ENCODE measurements around the gene TRIM36.

Gene TRIM36, protein sequence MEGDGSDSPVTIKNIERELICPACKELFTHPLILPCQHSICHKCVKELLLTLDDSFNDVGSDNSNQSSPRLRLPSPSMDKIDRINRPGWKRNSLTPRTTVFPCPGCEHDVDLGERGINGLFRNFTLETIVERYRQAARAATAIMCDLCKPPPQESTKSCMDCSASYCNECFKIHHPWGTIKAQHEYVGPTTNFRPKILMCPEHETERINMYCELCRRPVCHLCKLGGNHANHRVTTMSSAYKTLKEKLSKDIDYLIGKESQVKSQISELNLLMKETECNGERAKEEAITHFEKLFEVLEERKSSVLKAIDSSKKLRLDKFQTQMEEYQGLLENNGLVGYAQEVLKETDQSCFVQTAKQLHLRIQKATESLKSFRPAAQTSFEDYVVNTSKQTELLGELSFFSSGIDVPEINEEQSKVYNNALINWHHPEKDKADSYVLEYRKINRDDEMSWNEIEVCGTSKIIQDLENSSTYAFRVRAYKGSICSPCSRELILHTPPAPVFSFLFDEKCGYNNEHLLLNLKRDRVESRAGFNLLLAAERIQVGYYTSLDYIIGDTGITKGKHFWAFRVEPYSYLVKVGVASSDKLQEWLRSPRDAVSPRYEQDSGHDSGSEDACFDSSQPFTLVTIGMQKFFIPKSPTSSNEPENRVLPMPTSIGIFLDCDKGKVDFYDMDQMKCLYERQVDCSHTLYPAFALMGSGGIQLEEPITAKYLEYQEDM

DNA sequence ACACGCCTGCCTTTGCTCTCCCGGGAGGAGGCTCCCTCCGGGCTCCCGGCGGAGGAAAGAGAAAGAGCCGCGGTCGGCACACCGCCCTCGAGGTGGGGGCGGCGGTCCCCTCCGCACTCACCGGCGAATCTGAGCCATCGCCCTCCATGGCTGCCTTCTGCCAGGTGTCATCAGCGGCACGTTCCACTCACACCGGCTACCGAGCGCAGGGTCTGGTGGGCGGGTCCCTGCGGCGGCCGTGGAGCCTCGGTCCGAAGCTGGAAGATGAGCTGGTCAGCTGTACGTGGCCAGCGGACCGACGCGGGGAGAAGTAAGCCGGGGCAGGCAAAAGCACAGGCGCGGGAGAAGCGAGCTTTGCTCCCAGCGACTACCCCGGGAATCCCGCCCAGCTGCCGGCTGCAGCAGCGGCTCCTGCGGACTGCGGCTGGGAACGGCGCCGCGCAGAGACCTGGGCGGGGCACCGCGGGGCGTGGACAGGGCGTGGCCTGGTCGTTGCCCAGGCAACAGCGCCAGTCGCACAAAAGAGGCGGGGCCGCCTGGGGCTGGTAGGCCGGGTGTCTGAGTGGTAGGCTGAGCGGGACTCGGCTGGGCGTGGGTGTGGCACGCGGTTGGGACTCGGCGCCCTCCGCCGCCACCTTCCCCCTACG, at the start of gene TRIM36:
Gene TRIM36, minus strand, starts transcription at position 422 of the 647 bp plus-strand sequence. Its CDS starts 274 bp downstream, at position 148.
- peaks cover 4% of the 10 kb centered on the region; the same call in 1 of the 2 replicates for H3F3A ChIP-seq (ENCODE audit: control insufficient read depth, insufficient read depth)
- H3K27ac ChIP-seq (ENCODE audit: low read depth, low read length): no peak within 1 kb of the TSS
- peak within 1 kb of the TSS; percentile 81 for H3K4me2 ChIP-seq (ENCODE audit: low read length)
- H3K4me1 ChIP-seq (ENCODE audit: control insufficient read depth, low read length): peaks cover 17% of the 10 kb centered on the region
- TF ChIP-seq, protein P1, sequence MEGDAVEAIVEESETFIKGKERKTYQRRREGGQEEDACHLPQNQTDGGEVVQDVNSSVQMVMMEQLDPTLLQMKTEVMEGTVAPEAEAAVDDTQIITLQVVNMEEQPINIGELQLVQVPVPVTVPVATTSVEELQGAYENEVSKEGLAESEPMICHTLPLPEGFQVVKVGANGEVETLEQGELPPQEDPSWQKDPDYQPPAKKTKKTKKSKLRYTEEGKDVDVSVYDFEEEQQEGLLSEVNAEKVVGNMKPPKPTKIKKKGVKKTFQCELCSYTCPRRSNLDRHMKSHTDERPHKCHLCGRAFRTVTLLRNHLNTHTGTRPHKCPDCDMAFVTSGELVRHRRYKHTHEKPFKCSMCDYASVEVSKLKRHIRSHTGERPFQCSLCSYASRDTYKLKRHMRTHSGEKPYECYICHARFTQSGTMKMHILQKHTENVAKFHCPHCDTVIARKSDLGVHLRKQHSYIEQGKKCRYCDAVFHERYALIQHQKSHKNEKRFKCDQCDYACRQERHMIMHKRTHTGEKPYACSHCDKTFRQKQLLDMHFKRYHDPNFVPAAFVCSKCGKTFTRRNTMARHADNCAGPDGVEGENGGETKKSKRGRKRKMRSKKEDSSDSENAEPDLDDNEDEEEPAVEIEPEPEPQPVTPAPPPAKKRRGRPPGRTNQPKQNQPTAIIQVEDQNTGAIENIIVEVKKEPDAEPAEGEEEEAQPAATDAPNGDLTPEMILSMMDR (IDR thresholded peaks at IDR 0.05; ENCODE audit: low read depth, low read length, poor library complexity, severe bottlenecking): peak; percentile 35
- TF ChIP-seq EZH2phosphoT487 (IDR thresholded peaks at IDR 0.05; ENCODE audit: borderline replicate concordance, low read length): no peak
- H3K36me3 ChIP-seq (ENCODE audit: control insufficient read depth, low read length): no peaks in the 10 kb centered on the region
- no peaks in the 10 kb centered on the region for H4K20me1 ChIP-seq (ENCODE audit: control insufficient read depth, insufficient read depth, low read depth, low read length)
- H3K9me2 ChIP-seq (replicated peaks; ENCODE audit: control insufficient read depth, low read length): no peaks in the 10 kb centered on the region
- peak within 1 kb of the TSS; percentile 96 for H3K4me3 ChIP-seq (ENCODE audit: low read length)
- H3K9me3 ChIP-seq (ENCODE audit: control insufficient read depth, insufficient read depth, low read length): peaks cover 35% of the 10 kb centered on the region
- H3K27me3 ChIP-seq (ENCODE audit: control insufficient read depth, low read length): peaks cover 28% of the 10 kb centered on the region
- H3K79me2 ChIP-seq (ENCODE audit: control insufficient read depth, low read length): no peaks in the 10 kb centered on the region

DNA sequence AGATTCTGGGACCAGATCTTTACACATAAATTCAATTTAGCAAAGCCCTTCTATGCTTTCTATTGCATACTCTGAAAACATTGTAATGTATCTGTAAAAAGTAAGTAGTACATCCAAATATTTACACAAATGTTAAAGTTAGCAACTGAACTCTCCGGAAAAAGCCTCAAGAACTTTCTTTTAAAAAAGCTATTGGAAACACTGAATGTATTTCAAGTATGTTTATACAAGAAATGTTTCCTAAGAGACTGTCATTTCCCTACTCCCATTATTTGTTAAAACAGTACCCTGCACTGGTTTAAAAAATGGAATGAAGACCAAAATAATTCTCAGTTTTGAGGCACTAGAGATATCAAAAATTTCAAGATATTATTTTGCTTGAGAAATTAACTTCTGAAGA, 44.8 kb upstream of the TRIM36 start:
- Histone ChIP-seq H3K27ac (ENCODE audit: low read depth, low read length) (no peak overlapping the region), H3K36me3 (ENCODE audit: control insufficient read depth, low read length) (peaks cover 15% of the 10 kb centered on the region), H3K4me1 (ENCODE audit: control insufficient read depth, low read length) (peaks cover 21% of the 10 kb centered on the region), H3F3A (ENCODE audit: control insufficient read depth, insufficient read depth) (0 out of 2 replicates have a peak, but pooled peaks cover 2% of the 10 kb centered on the region), H3K9me2 (replicated peaks; ENCODE audit: control insufficient read depth, low read length) (no peaks in the 10 kb centered on the region), H3K79me2 (ENCODE audit: control insufficient read depth, low read length) (no peaks in the 10 kb centered on the region), H3K4me2 (ENCODE audit: low read length) (no peak overlapping the region), H3K27me3 (ENCODE audit: control insufficient read depth, low read length) (no peaks in the 10 kb centered on the region), H3K4me3 (ENCODE audit: low read length) (no peak overlapping the region), H3K9me3 (ENCODE audit: control insufficient read depth, insufficient read depth, low read length) (no peaks in the 10 kb centered on the region), H4K20me1 (ENCODE audit: control insufficient read depth, insufficient read depth, low read depth, low read length) (no peaks in the 10 kb centered on the region)
- no peak for TF ChIP-seq EZH2phosphoT487 (IDR thresholded peaks at IDR 0.05; ENCODE audit: borderline replicate concordance, low read length)
- TF ChIP-seq, protein P1 (IDR thresholded peaks at IDR 0.05; ENCODE audit: low read depth, low read length, poor library complexity, severe bottlenecking): no peak

DNA sequence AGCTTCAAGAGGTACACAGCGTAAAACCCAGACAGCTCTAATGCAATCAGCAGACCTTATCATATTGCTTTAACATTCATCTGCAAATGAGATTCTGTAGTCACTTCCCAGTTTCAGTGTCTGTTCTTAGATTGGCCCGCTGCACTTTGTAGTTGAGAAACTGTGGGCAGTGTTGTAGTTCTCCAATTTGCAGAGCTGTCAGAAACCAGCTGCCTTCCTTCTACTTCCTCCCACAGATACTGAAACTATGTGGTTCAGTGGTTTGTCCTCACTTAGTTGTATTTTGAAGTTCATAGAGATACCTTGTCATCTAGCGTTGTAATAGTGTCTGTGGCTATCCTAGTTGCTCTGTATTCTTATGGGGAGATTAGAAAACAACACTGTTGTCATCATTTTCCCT, 39.6 kb upstream of the TRIM36 start:
- H3K4me2 ChIP-seq (ENCODE audit: low read length): peak overlapping the region; percentile 69

More for the DNA sequence above, 39.6 kb upstream of the TRIM36 start:
- Histone ChIP-seq H3K9me2 (replicated peaks; ENCODE audit: control insufficient read depth, low read length) (no peaks in the 10 kb centered on the region), H3K27me3 (ENCODE audit: control insufficient read depth, low read length) (no peaks in the 10 kb centered on the region), H3K79me2 (ENCODE audit: control insufficient read depth, low read length) (no peaks in the 10 kb centered on the region), H3K4me1 (ENCODE audit: control insufficient read depth, low read length) (peaks cover 41% of the 10 kb centered on the region), H3K4me3 (ENCODE audit: low read length) (peak overlapping the region; percentile 53; the same call in 1 of the 2 replicates), H3K9me3 (ENCODE audit: control insufficient read depth, insufficient read depth, low read length) (no peaks in the 10 kb centered on the region), H3F3A (ENCODE audit: control insufficient read depth, insufficient read depth) (peaks cover 11% of the 10 kb centered on the region), H3K27ac (ENCODE audit: low read depth, low read length) (peak overlapping the region; percentile 89), H4K20me1 (ENCODE audit: control insufficient read depth, insufficient read depth, low read depth, low read length) (no peaks in the 10 kb centered on the region), H3K36me3 (ENCODE audit: control insufficient read depth, low read length) (peaks cover 15% of the 10 kb centered on the region)
- TF ChIP-seq, protein P1 (IDR thresholded peaks at IDR 0.05; ENCODE audit: low read depth, low read length, poor library complexity, severe bottlenecking): no peak
- TF ChIP-seq EZH2phosphoT487 (IDR thresholded peaks at IDR 0.05; ENCODE audit: borderline replicate concordance, low read length): no peak
